B cell (primary cell): Measurements from ENCODE around the gene CAVIN2.

Source experiments
- EZH2 ChIP-seq: IDR thresholded peaks from 2 replicates; pipeline ENCODE4 v1.6.1; 2012; ENCODE audit warnings: borderline replicate concordance, low read depth, mild to moderate bottlenecking, moderate library complexity, low read length; ENCODE audit not compliant: insufficient read depth, poor library complexity, severe bottlenecking
- TF ChIP-seq, protein P1 (sequence below): fragments of 200-600 bp; IDR thresholded peaks from one replicate; pipeline ENCODE4 v1.8.0; 2022; ENCODE audit warnings: antibody characterized with exemption, mild to moderate bottlenecking

- TF ChIP-seq, protein P1, sequence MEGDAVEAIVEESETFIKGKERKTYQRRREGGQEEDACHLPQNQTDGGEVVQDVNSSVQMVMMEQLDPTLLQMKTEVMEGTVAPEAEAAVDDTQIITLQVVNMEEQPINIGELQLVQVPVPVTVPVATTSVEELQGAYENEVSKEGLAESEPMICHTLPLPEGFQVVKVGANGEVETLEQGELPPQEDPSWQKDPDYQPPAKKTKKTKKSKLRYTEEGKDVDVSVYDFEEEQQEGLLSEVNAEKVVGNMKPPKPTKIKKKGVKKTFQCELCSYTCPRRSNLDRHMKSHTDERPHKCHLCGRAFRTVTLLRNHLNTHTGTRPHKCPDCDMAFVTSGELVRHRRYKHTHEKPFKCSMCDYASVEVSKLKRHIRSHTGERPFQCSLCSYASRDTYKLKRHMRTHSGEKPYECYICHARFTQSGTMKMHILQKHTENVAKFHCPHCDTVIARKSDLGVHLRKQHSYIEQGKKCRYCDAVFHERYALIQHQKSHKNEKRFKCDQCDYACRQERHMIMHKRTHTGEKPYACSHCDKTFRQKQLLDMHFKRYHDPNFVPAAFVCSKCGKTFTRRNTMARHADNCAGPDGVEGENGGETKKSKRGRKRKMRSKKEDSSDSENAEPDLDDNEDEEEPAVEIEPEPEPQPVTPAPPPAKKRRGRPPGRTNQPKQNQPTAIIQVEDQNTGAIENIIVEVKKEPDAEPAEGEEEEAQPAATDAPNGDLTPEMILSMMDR = no peak
- TF ChIP-seq EZH2 = no peak
Observed at GRCh38 chr2:191804766-191805165, 42.1 kb downstream of the CAVIN2 start.
